GM21825 (cell line): ENCODE measurements around the gene VIPR2.

Experiments used
- ATAC-seq: cut with Tn5 transposase; IDR thresholded peaks from one replicate; pipeline ENCODE4 v1.9.1; 2021; ENCODE audit warnings: mild to moderate bottlenecking, moderate library complexity; ENCODE audit not compliant: unreplicated experiment

The VIPR2 gene

GRCh38 chr7:159068893-159069448 lies 75.7 kb downstream of the VIPR2 start:
- no peak for ATAC-seq

GRCh38 chr7:159068488-159068811 lies 76.2 kb downstream of the VIPR2 start:
- no peak for ATAC-seq

GRCh38 chr7:159067576-159068487 lies 76.8 kb downstream of the VIPR2 start:
- no peak for ATAC-seq

- ATAC-seq: no peak
These were observed 77.7 kb downstream of the VIPR2 start for GRCh38 chr7:159066816-159067575.

- ATAC-seq: no peak
These were observed 78.7 kb downstream of the VIPR2 start for GRCh38 chr7:159065852-159066480.

- no peak for ATAC-seq
These were observed 79.7 kb downstream of the VIPR2 start for GRCh38 chr7:159064816-159065510.

GRCh38 chr7:159064121-159064815 lies 80.4 kb downstream of the VIPR2 start:
- ATAC-seq: no peak

- ATAC-seq: no peak
These were observed 81.4 kb downstream of the VIPR2 start for GRCh38 chr7:159063046-159063840.

- ATAC-seq: no peak
These were observed 82.1 kb downstream of the VIPR2 start for GRCh38 chr7:159062569-159062968.

- ATAC-seq: no peak
These were observed 82.9 kb downstream of the VIPR2 start for GRCh38 chr7:159061674-159062212.

GRCh38 chr7:159061209-159061608 lies 83.5 kb downstream of the VIPR2 start:
- ATAC-seq: no peak

- no peak for ATAC-seq
These were observed 84.2 kb downstream of the VIPR2 start for GRCh38 chr7:159060440-159060839.

GRCh38 chr7:159059629-159060028 lies 85.0 kb downstream of the VIPR2 start:
- ATAC-seq: no peak

- no peak for ATAC-seq
These were observed 87.0 kb downstream of the VIPR2 start for GRCh38 chr7:159057647-159058046.

- no peak for ATAC-seq
These were observed 87.9 kb downstream of the VIPR2 start for GRCh38 chr7:159056737-159057136.

GRCh38 chr7:159051916-159052315 lies 92.8 kb downstream of the VIPR2 start:
- ATAC-seq: no peak

GRCh38 chr7:159050704-159051103 lies 94.0 kb downstream of the VIPR2 start:
- no peak for ATAC-seq

GRCh38 chr7:159049266-159050025 lies 95.2 kb downstream of the VIPR2 start:
- ATAC-seq: no peak
